ENCODE measurements around the gene EFCC1. TPM values are rescaled to one million over a fixed set of nuclear protein-coding genes. Genes with fewer than 3 reads are reported as not detected.

Gene EFCC1
- total and polyA plus RNA-seq, 2 of the 8 experiments (the other 6 are each of a cell fraction or from before 2014, with no cell fraction given) = 0.14 to 0.37 TPM

DNA sequence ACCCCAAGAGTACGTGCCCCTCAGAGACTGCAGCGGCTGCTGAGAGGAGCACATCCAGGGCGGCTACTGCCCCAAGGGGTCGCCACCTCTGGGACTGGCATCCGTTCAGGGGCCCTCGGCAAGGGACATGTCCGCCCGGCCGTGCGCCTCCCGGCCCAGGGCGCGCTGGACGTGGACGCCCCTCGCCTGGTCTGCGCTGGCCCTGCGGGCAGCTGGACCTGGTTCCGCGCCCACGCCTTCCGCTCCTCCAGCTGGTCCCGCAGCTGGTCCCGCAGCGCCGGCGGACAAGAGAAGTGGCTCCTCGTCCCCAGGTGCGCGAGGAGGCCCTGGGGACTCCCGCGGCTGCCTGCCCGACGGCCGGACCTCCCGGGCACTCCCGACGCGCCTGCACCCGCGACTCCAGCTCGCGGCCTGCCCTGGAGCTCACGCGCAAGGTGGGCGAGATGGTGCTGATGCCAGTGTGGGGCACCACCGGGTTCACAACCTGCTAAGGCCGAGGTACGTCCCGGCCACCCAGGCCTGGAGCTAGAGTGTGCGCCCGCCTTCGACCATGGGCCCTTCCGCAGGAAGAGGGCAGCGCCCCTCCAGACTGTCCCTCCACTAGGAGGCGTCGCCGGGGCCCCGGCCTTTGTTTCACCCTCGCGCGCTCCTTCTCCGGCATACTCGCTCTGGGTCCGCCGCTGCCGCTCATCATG is 45.1 kb downstream of the EFCC1 start (continued):
- TF ChIP-seq EZH2 (IDR thresholded peaks at IDR 0.05; ENCODE audit: low read depth, low read length, severe bottlenecking) = no peak
- TF ChIP-seq SUZ12 (IDR thresholded peaks at IDR 0.05; ENCODE audit: low read length) = no peak
- TF ChIP-seq BRCA1 (IDR thresholded peaks at IDR 0.05; ENCODE audit: low read depth, low read length) = no peak
- TF ChIP-seq NANOG (IDR thresholded peaks at IDR 0.05; ENCODE audit: insufficient read depth, low read depth, low read length, poor library complexity, severe bottlenecking) = no peak
- TF ChIP-seq RAD21 (IDR thresholded peaks at IDR 0.05 in 1 of 2, conservative IDR thresholded peaks at IDR 0.05 in 1 of 2; ENCODE audit: low read depth in 2 of 2, low read length in 2 of 2) = peak; percentile 11 to 39; a peak in 3 of 4 replicates
- TF ChIP-seq MAFK (IDR thresholded peaks at IDR 0.05; ENCODE audit: low read depth, low read length) = no peak
- TF ChIP-seq CBX8 (IDR thresholded peaks at IDR 0.05; ENCODE audit: borderline replicate concordance, low read depth, low read length) = no peak
- TF ChIP-seq KDM1A (IDR thresholded peaks at IDR 0.05; ENCODE audit: borderline replicate concordance, low read length) = no peak
- TF ChIP-seq RBBP5 (IDR thresholded peaks at IDR 0.05; ENCODE audit: borderline replicate concordance, low read depth, low read length) = no peak
- peak; percentile 56; the same call in 1 of the 2 replicates for TF ChIP-seq E2F6 (IDR thresholded peaks at IDR 0.05)
- TF ChIP-seq BACH1 (IDR thresholded peaks at IDR 0.05; ENCODE audit: low read length) = no peak
- TF ChIP-seq EGR1 (IDR thresholded peaks at IDR 0.05; ENCODE audit: borderline replicate concordance, low read depth, low read length) = no peak
- TF ChIP-seq CBX5 (IDR thresholded peaks at IDR 0.05; ENCODE audit: low read depth, low read length) = no peak
- peak; percentile 48 to 59 (median 53) for TF ChIP-seq CTCF (IDR thresholded peaks at IDR 0.05; ENCODE audit: control extremely low read depth in 1 of 3, insufficient read depth in 1 of 3, low read depth in 1 of 3, low read length in 3 of 3)
- TF ChIP-seq TCF12 (IDR thresholded peaks at IDR 0.05; ENCODE audit: low read depth, low read length) = no peak
- no peak for TF ChIP-seq TAF7 (optimal IDR thresholded peaks at IDR 0.05; ENCODE audit: borderline replicate concordance, low read depth, low read length)
- TF ChIP-seq KDM5A (IDR thresholded peaks at IDR 0.05; ENCODE audit: low read length) = no peak
- TF ChIP-seq SRF (IDR thresholded peaks at IDR 0.05; ENCODE audit: low read depth, low read length) = no peak
- no peak for TF ChIP-seq RNF2 (IDR thresholded peaks at IDR 0.05; ENCODE audit: borderline replicate concordance, low read depth, low read length, missing control alignments, poor library complexity, severe bottlenecking)
- no peak for TF ChIP-seq NRF1 (IDR thresholded peaks at IDR 0.05; ENCODE audit: low read depth, low read length)
